Hepatocyte (in vitro differentiated cells): ENCODE measurements around the gene FBH1. TPM values are rescaled to one million over a fixed set of nuclear protein-coding genes. Genes with fewer than 3 reads are reported as not detected.
"Not testable (repeated sequence)": the region's sequence is repeated elsewhere in the genome, so short reads cannot be mapped to it uniquely, and the experiment has no call there.

Experiments
- DNase-seq: peaks from one replicate; pipeline ENCODE4 v3.0.0-alpha.2; 2016; ENCODE audit warnings: low spot score
- H2AFZ ChIP-seq: fragments of 200-600 bp; sonication (generic); 2 replicates; pipeline ENCODE4 v1.6.0; 2016; ENCODE audit warnings: antibody characterized with exemption, mild to moderate bottlenecking
- H3K27ac ChIP-seq: fragments of 200-600 bp; sonication (generic); 2 replicates; pipeline ENCODE4 v1.5.1; 2016; ENCODE audit warnings: mild to moderate bottlenecking
- H3K27me3 ChIP-seq: fragments of 200-600 bp; sonication (generic); 2 replicates; pipeline ENCODE4 v1.6.1; 2016
- H3K36me3 ChIP-seq: fragments of 200-600 bp; sonication (generic); replicated peaks from 2 replicates; pipeline ENCODE4 v1.5.1; 2016; ENCODE audit warnings: low read depth; ENCODE audit not compliant: insufficient read depth
- H3K4me1 ChIP-seq: fragments of 200-600 bp; sonication (generic); 2 replicates; pipeline ENCODE4 v1.5.1; 2016; ENCODE audit warnings: mild to moderate bottlenecking, moderate library complexity; ENCODE audit not compliant: insufficient read depth
- H3K4me2 ChIP-seq: fragments of 200-600 bp; sonication (generic); 2 replicates; pipeline ENCODE4 v1.6.0; 2016
- H3K4me3 ChIP-seq: fragments of 200-600 bp; sonication (generic); 2 replicates; pipeline ENCODE4 v1.5.1; 2016; ENCODE audit warnings: mild to moderate bottlenecking
- H3K79me2 ChIP-seq: fragments of 200-600 bp; sonication (generic); 2 replicates; pipeline ENCODE4 v1.6.0; 2017; ENCODE audit warnings: mild to moderate bottlenecking
- H3K9me2 ChIP-seq: fragments of 200-600 bp; sonication (generic); replicated peaks from 2 replicates; pipeline ENCODE4 v1.6.0; 2017; ENCODE audit warnings: mild to moderate bottlenecking; ENCODE audit not compliant: insufficient read depth
- H3K9me3 ChIP-seq: fragments of 200-600 bp; sonication (generic); 2 replicates; pipeline ENCODE4 v1.5.1; 2016; ENCODE audit warnings: low read depth, mild to moderate bottlenecking
- H4K20me1 ChIP-seq: fragments of 200-600 bp; sonication (generic); 2 replicates; pipeline ENCODE4 v1.6.0; 2016; ENCODE audit warnings: mild to moderate bottlenecking; ENCODE audit not compliant: insufficient read depth, poor library complexity, severe bottlenecking
- CTCF ChIP-seq: fragments of 200-600 bp; sonication (generic); IDR thresholded peaks from 2 replicates; pipeline ENCODE4 v1.5.1; 2016; ENCODE audit warnings: antibody characterized with exemption, mild to moderate bottlenecking; ENCODE audit not compliant: poor library complexity
- EZH2 ChIP-seq: fragments of 200-600 bp; sonication (generic); IDR thresholded peaks from 2 replicates; pipeline ENCODE4 v1.6.1; 2016; ENCODE audit warnings: antibody characterized with exemption, mild to moderate bottlenecking, borderline replicate concordance
- EZH2phosphoT487 ChIP-seq: fragments of 200-600 bp; sonication (generic); IDR thresholded peaks from one replicate; pipeline ENCODE4 v1.6.1; 2018; ENCODE audit warnings: antibody characterized with exemption, mild to moderate bottlenecking, low read depth, moderate library complexity; ENCODE audit not compliant: unreplicated experiment, severe bottlenecking
- WGBS: methylation state at CpG from one replicate; pipeline ENCODE4 v1.1.6; 2016; ENCODE audit warnings: low lambda C conversion rate; ENCODE audit errors: missing lambda C conversion rate; 5-methylcytosine and 5-hydroxymethylcytosine counted together
- polyA plus RNA-seq: library from polyadenylated mRNA; unstranded; fragments of >200 nt; fragmentation: Nextera tagmentation; extraction: Ambion mirVana; gene quantifications from 2 replicates; pipeline ENCODE4 v1.2.1, GENCODE V29; 2016
- total RNA-seq: library from RNA; depleted of rRNA; stranded (reverse); fragments of >200 nt; gene quantifications from 2 replicates; pipeline ENCODE4 v1.2.3, GENCODE V29; 2014

The FBH1 gene
- total and polyA plus RNA-seq, 2 experiments from 2014 or later: 66.4 to 80.3 TPM

GRCh38 chr10:5843686-5844344 is 46.2 kb upstream of the FBH1 start:
- Histone ChIP-seq H3K4me3 (no peak overlapping the region), H3K79me2 (no peaks in the 10 kb centered on the region), H3K4me1 (peaks cover 7% of the 10 kb centered on the region), H3K36me3 (no peaks in the 10 kb centered on the region), H3K27me3 (no peaks in the 10 kb centered on the region), H3K9me2 (no peaks in the 10 kb centered on the region), H3K4me2 (no peak overlapping the region), H3K27ac (no peak overlapping the region), H3K9me3 (no peaks in the 10 kb centered on the region), H2AFZ (no peak overlapping the region), H4K20me1 (no peaks in the 10 kb centered on the region)
- no peak for TF ChIP-seq EZH2
- no peak for TF ChIP-seq CTCF
- no peak for TF ChIP-seq EZH2phosphoT487
- DNase-seq: no peak
- WGBS: 77% methylated on average over 4 of the region's 4 CpGs

GRCh38 chr10:5844345-5845055 is 45.5 kb upstream of the FBH1 start:
- TF ChIP-seq CTCF (no peak), EZH2phosphoT487 (no peak), EZH2 (no peak)
- Histone ChIP-seq H3K4me2 (peak overlapping the region; percentile 67), H3K79me2 (no peaks in the 10 kb centered on the region), H3K4me3 (no peak overlapping the region), H3K9me3 (no peaks in the 10 kb centered on the region), H3K27me3 (no peaks in the 10 kb centered on the region), H3K36me3 (no peaks in the 10 kb centered on the region), H3K4me1 (peaks cover 7% of the 10 kb centered on the region), H3K9me2 (no peaks in the 10 kb centered on the region), H4K20me1 (no peaks in the 10 kb centered on the region), H2AFZ (peak overlapping the region; percentile 29), H3K27ac (peak overlapping the region; percentile 2)
- WGBS: 63% methylated on average over 13 of the region's 13 CpGs
- DNase-seq: no peak

GRCh38 chr10:5846667-5847066 is 43.4 kb upstream of the FBH1 start:
- 99% methylated on average over 4 of the region's 4 CpGs for WGBS
- H3K27me3 ChIP-seq, H2AFZ ChIP-seq, H3K4me1 ChIP-seq, H3K4me3 ChIP-seq, H3K27ac ChIP-seq, DNase-seq, H3K36me3 ChIP-seq, H3K4me2 ChIP-seq, H4K20me1 ChIP-seq, H3K9me3 ChIP-seq, H3K79me2 ChIP-seq, H3K9me2 ChIP-seq: not testable (repeated sequence)

GRCh38 chr10:5854131-5854475 is 35.9 kb upstream of the FBH1 start:
- Histone ChIP-seq H3K36me3 (no peaks in the 10 kb centered on the region), H3K4me1 (no peaks in the 10 kb centered on the region), H3K27me3 (no peaks in the 10 kb centered on the region), H3K9me2 (no peaks in the 10 kb centered on the region), H3K27ac (no peak overlapping the region), H4K20me1 (no peaks in the 10 kb centered on the region), H3K79me2 (no peaks in the 10 kb centered on the region), H3K4me2 (no peak overlapping the region), H3K4me3 (no peak overlapping the region), H2AFZ (no peak overlapping the region), H3K9me3 (no peaks in the 10 kb centered on the region)
- TF ChIP-seq EZH2 (no peak), CTCF (no peak), EZH2phosphoT487 (no peak)
- DNase-seq: no peak
- 84% methylated on average over 5 of the region's 5 CpGs for WGBS
